Body of pancreas (tissue), 4 donors: ENCODE results near the gene BLM.

Experiments
- CTCF ChIP-seq, 7 experiments: fragments of 450-650 bp in 4 of 7; fragments of 200-600 bp in 3 of 7; sonication (generic) in 3 of 7; IDR thresholded peaks; one replicate each; pipeline ENCODE4 v1.5.1; 2016 to 2019; ENCODE audit warnings: antibody characterized with exemption in 7 of 7
- POLR2A ChIP-seq, 3 donors: fragments of 450-650 bp; IDR thresholded peaks; one replicate each; pipeline ENCODE4 v1.6.1; 2016; ENCODE audit warnings: antibody characterized with exemption in 3 of 3, mild to moderate bottlenecking in 2 of 3

- TF ChIP-seq CTCF (IDR thresholded peaks at IDR 0.05) (no peak), POLR2A (IDR thresholded peaks at IDR 0.05) (no peak)
These were observed 134.0 kb downstream of the BLM start for GRCh38 chr15:90851114-90851513.
